NCI-H2107 (cell line): ENCODE measurements around the gene CDH12.

ENCODE experiments used
- DNase-seq: peaks from one replicate; lab custom pipeline; 2025; lab: John Stamatoyannopoulos, UW

CDH12 gene

GRCh38 chr5:22764736-22765135, 88.4 kb downstream of the CDH12 start:
- no peak for DNase-seq

GRCh38 chr5:22757776-22758175, 95.4 kb downstream of the CDH12 start:
- DNase-seq, result no peak

- DNase-seq, result no peak
Measured at GRCh38 chr5:22754155-22754554, 99.0 kb downstream of the CDH12 start.

- DNase-seq, result no peak
Measured at GRCh38 chr5:22751536-22751935, 101.6 kb downstream of the CDH12 start.

GRCh38 chr5:22736443-22737003, 116.6 kb downstream of the CDH12 start:
- DNase-seq, result no peak

GRCh38 chr5:22734907-22735306, 118.2 kb downstream of the CDH12 start:
- DNase-seq, result no peak

- DNase-seq, result no peak
Measured at GRCh38 chr5:22728610-22729009, 124.5 kb downstream of the CDH12 start.

GRCh38 chr5:22722491-22722890, 130.7 kb downstream of the CDH12 start:
- no peak for DNase-seq

GRCh38 chr5:22722056-22722455, 131.1 kb downstream of the CDH12 start:
- no peak for DNase-seq

GRCh38 chr5:22719842-22720241, 133.3 kb downstream of the CDH12 start:
- no peak for DNase-seq

- no peak for DNase-seq
Measured at GRCh38 chr5:22710660-22711059, 142.5 kb downstream of the CDH12 start.

- no peak for DNase-seq
Measured at GRCh38 chr5:22709743-22710142, 143.4 kb downstream of the CDH12 start.

GRCh38 chr5:22708770-22709328, 144.3 kb downstream of the CDH12 start:
- no peak for DNase-seq

GRCh38 chr5:22706901-22707300, 146.2 kb downstream of the CDH12 start:
- no peak for DNase-seq

- no peak for DNase-seq
Measured at GRCh38 chr5:22699319-22699718, 153.8 kb downstream of the CDH12 start.

GRCh38 chr5:22693121-22693520, 160.0 kb downstream of the CDH12 start:
- no peak for DNase-seq

- no peak for DNase-seq
Measured at GRCh38 chr5:22683050-22683449, 170.1 kb downstream of the CDH12 start.

- no peak for DNase-seq
Measured at GRCh38 chr5:22678886-22679285, 174.3 kb downstream of the CDH12 start.

GRCh38 chr5:22673131-22673530, 180.0 kb downstream of the CDH12 start:
- no peak for DNase-seq

GRCh38 chr5:22669345-22669744, 183.8 kb downstream of the CDH12 start:
- no peak for DNase-seq

- no peak for DNase-seq
Measured at GRCh38 chr5:22665801-22666200, 187.3 kb downstream of the CDH12 start.

GRCh38 chr5:22663134-22663533, 190.0 kb downstream of the CDH12 start:
- DNase-seq, result no peak

- no peak for DNase-seq
Measured at GRCh38 chr5:22662391-22662790, 190.8 kb downstream of the CDH12 start.

GRCh38 chr5:22651355-22651754, 201.8 kb downstream of the CDH12 start:
- no peak for DNase-seq
